ENCODE data around the gene ARHGAP4. TPM values are rescaled to one million over a fixed set of nuclear protein-coding genes. Genes with fewer than 3 reads are reported as not detected.

Gene ARHGAP4
- total and polyA plus RNA-seq, 2 of the 4 experiments (the other 2 are of a cell fraction): 0.18 to 0.72 TPM

DNA sequence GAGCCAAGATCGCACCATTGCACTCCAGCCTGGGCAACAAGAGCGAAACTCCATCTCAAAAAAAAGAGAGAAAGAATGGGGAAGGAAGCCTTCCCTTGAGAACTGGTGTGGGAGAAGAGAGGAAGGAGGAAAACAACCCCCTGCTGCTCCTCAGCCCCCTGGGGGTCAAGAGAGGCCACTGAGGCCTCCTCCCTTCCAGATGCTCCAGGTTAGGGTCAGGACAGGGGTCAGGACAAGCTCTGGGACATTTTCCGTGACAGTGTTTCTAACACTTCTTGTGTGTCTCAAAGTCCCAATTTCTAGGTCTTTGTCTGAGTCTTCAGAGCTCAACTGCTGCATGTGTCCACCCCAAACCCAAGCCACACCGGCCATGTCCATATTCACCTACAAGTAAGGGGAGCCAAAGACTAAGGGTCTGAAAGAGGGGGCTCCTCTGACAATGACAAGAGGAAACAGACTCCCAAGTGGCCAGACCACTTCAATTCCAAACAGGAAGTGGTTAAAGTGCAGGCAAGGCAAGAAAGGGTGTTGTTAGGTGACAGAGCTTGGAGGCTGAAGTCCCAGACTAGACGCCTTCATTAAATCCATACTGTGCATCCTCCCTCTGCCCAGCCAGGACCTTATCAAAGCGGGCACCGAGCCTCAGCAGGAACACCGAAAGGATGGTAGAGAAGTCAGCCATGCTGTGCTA lies 48.3 kb downstream of the ARHGAP4 start:
- in situ Hi-C loops (cut with MboI; ENCODE audit: low sequenced_read_pairs): no loop called here
- POLR2A ChIA-PET (ENCODE audit: unreplicated experiment): no interaction called here

More for the DNA sequence above, 48.3 kb downstream of the ARHGAP4 start:
- no peaks in the 10 kb centered on the region for H3K79me1 ChIP-seq (ENCODE audit: low read depth in 1 of 2, low read length in 2 of 2)
- no peaks in the 10 kb centered on the region; the same call in 1 of the 2 replicates for H4K20me1 ChIP-seq (ENCODE audit: insufficient read depth, low read length)
- H3K4ac ChIP-seq (ENCODE audit: low read depth, low read length): no peak overlapping the region
- H2AK5ac ChIP-seq (ENCODE audit: low read depth, low read length): no peak overlapping the region
- 50% methylated on average over 1 of the region's 8 CpGs; no CpG with 5 or more reads in 1 of the 2 experiments for WGBS, 2 experiments (ENCODE audit: extremely low coverage in 2 of 2, insufficient read length in 1 of 2)
- TF ChIP-seq FOS (IDR thresholded peaks at IDR 0.05; ENCODE audit: low read depth, low read length) (no peak), CEBPB (IDR thresholded peaks at IDR 0.05; ENCODE audit: low read depth, low read length) (no peak)
- H3K9me1 ChIP-seq (ENCODE audit: insufficient read depth, low read length): no peaks in the 10 kb centered on the region
- dilution Hi-C loops (cut with HindIII; ENCODE audit: low sequenced_read_pairs, unreplicated experiment) (no loop called here), intact Hi-C loops (cut with micrococcal nuclease) (no loop called here)
- no peak overlapping the region for H4K5ac ChIP-seq (ENCODE audit: low read depth, low read length)
- no peak overlapping the region for H3K14ac ChIP-seq (replicated peaks; ENCODE audit: low read depth, low read length)
- no TSS peak for BruUV-seq (replicated peaks)
- CTCF ChIA-PET: no interaction called here
- ATAC-seq (ENCODE audit: low read depth) (no peak), DNase-seq (no peak)
- H2BK20ac ChIP-seq (ENCODE audit: low read depth, low read length): no peak overlapping the region
- H2AFZ ChIP-seq (replicated peaks; ENCODE audit: low read length, poor library complexity): no peak overlapping the region
- peaks cover 34% of the 10 kb centered on the region for H3K27me3 ChIP-seq (ENCODE audit: control insufficient read depth, insufficient read depth, low read length)
- H3K9ac ChIP-seq (ENCODE audit: low read depth, low read length): no peak overlapping the region
- no peaks in the 10 kb centered on the region for H3K4me1 ChIP-seq (ENCODE audit: control insufficient read depth, insufficient read depth, low read length)
- H3K23ac ChIP-seq (ENCODE audit: low read depth, low read length): no peak overlapping the region
- no peak overlapping the region for H2BK5ac ChIP-seq (ENCODE audit: low read depth, low read length, poor library complexity, severe bottlenecking)
- no peak overlapping the region for H3K56ac ChIP-seq (ENCODE audit: extremely low read depth, insufficient read depth, low read length)
- no peak overlapping the region for H3K27ac ChIP-seq (ENCODE audit: insufficient read depth, low read length)
- no peak overlapping the region for H4K8ac ChIP-seq (ENCODE audit: low read depth in 2 of 2, low read length in 2 of 2)
- no peak overlapping the region for H2BK120ac ChIP-seq (ENCODE audit: low read depth, low read length)
- no peak overlapping the region for H2BK15ac ChIP-seq (ENCODE audit: low read depth, low read length)
- H3K9me3 ChIP-seq (ENCODE audit: control insufficient read depth, insufficient read depth, low read length): no peaks in the 10 kb centered on the region
- no peak overlapping the region for H3K4me2 ChIP-seq (ENCODE audit: low read depth, low read length)
- H3K4me3 ChIP-seq (ENCODE audit: insufficient read depth, low read depth, low read length): no peak overlapping the region
- H2AK9ac ChIP-seq (replicated peaks; ENCODE audit: low read depth, low read length, poor library complexity): no peak overlapping the region
- no peak overlapping the region for H3K18ac ChIP-seq (ENCODE audit: low read depth, low read length)
- H3K36me3 ChIP-seq (ENCODE audit: control insufficient read depth, insufficient read depth, low read length): no peaks in the 10 kb centered on the region
- no peak overlapping the region for H4K91ac ChIP-seq (ENCODE audit: insufficient read depth, low read depth, low read length)

Data from IMR-90 (cell line).